Mucosa of descending colon (tissue), 3 donors: ENCODE measurements around the gene SPINK14. TPM values are rescaled to one million over a fixed set of nuclear protein-coding genes. Genes with fewer than 3 reads are reported as not detected.

Source experiments
- ATAC-seq: fragments of 200-7000 bp; cut with Tn5 transposase; one replicate; pipeline ENCODE4 v1.9.1; 2020; ENCODE audit warnings: mild to moderate bottlenecking, moderate library complexity
- DNase-seq, 3 donors: peaks; one replicate each; pipeline ENCODE4 v3.0.0-alpha.2; 2020
- H3K36me3 ChIP-seq: fragments of 200-600 bp; one replicate; pipeline ENCODE4 v1.8.0; 2021; ENCODE audit warnings: low read depth, mild to moderate bottlenecking
- H3K4me1 ChIP-seq: fragments of 200-600 bp; one replicate; pipeline ENCODE4 v1.8.0; 2021; ENCODE audit warnings: low read depth, mild to moderate bottlenecking
- H3K4me3 ChIP-seq: fragments of 200-600 bp; one replicate; pipeline ENCODE4 v1.8.0; 2021; ENCODE audit warnings: mild to moderate bottlenecking
- H3K9me3 ChIP-seq: fragments of 200-600 bp; one replicate; pipeline ENCODE4 v1.8.0; 2021; ENCODE audit warnings: mild to moderate bottlenecking
- intact Hi-C, 2 donors: fragments of 100-400 bp; cut with DNase I in 1 of 2; cut with micrococcal nuclease in 1 of 2; formaldehyde crosslinking; loops; one replicate each; pipeline versions ENCODE4 v1.11.0 to v1.11.1; 2022; cut with DNase I, micrococcal nuclease
- total RNA-seq, 3 donors: library from RNA; stranded (reverse); fragmentation: NEBNext Ultra II Directional in 2 of 3; extraction: Animal tissue kit (Norgen Biotek cat#: 25700) in 2 of 3; gene quantifications; one replicate each; pipeline versions ENCODE4 v1.2.1 to v1.2.4, GENCODE V29; 2021 to 2023
- TF ChIP-seq, protein P1 (sequence below): fragments of 200-600 bp; IDR thresholded peaks from one replicate; pipeline ENCODE4 v1.8.0; 2022; ENCODE audit warnings: antibody characterized with exemption, mild to moderate bottlenecking
- donor health status: DM: no; HTN: no; CAD: no; lungs with moderate emphysema.
- donor health status: DM: no; HTN: no; CAD: no.
- donor health status: DM: no; HTN: yes; CAD: no.

Gene SPINK14
- total RNA-seq, 3 donors from 2014 or later, result not detected

DNA sequence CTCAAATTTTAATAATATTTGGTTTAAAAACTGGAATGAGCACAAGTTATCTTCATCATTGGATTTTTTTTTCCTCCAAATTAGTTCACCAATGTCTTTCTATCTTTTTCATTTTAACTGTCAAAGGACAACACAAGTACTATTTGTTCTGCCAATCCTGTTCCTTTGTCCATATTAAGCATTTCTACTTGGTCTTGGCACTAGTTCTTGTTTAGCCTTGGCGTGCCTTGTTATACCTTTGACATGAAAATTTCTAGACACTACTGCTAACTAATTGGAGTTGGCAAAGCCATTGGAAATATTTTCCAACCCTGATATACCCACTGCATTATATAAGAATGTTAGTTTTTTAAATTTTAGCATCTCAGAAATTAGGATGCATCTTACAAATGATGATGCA lies 38.3 kb downstream of the SPINK14 start:
- Histone ChIP-seq H3K36me3 (no peaks in the 10 kb centered on the region), H3K9me3 (no peaks in the 10 kb centered on the region), H3K4me1 (no peaks in the 10 kb centered on the region), H3K4me3 (no peak overlapping the region)
- intact Hi-C loops, result no loop called here
- TF ChIP-seq, protein P1, sequence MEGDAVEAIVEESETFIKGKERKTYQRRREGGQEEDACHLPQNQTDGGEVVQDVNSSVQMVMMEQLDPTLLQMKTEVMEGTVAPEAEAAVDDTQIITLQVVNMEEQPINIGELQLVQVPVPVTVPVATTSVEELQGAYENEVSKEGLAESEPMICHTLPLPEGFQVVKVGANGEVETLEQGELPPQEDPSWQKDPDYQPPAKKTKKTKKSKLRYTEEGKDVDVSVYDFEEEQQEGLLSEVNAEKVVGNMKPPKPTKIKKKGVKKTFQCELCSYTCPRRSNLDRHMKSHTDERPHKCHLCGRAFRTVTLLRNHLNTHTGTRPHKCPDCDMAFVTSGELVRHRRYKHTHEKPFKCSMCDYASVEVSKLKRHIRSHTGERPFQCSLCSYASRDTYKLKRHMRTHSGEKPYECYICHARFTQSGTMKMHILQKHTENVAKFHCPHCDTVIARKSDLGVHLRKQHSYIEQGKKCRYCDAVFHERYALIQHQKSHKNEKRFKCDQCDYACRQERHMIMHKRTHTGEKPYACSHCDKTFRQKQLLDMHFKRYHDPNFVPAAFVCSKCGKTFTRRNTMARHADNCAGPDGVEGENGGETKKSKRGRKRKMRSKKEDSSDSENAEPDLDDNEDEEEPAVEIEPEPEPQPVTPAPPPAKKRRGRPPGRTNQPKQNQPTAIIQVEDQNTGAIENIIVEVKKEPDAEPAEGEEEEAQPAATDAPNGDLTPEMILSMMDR, result no peak
- ATAC-seq, result no peak
- DNase-seq, result no peak

DNA sequence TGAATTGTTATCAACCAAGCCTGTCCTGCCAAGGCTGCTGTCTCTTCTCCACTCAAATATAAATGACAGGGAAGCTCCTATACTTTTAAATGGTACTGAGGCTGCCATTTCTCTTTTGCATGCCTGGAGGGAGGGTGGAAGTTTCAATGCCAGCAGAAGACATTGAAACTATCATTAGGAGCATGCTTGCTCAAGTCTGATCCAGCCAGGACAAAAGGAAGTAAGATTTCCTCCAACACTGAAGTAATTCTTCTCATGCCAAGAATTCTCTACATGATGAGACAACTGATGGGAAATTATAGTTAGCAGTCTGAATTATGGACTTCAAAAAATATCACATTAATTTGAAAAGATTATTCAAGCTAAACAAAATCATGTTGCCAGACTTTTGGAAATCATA lies 39.9 kb downstream of the SPINK14 start:
- ATAC-seq (no peak), DNase-seq (no peak)
- no peaks in the 10 kb centered on the region for H3K36me3 ChIP-seq
- no peaks in the 10 kb centered on the region for H3K4me1 ChIP-seq
- TF ChIP-seq, protein P1, result no peak
- intact Hi-C loops, result no loop called here
- H3K9me3 ChIP-seq, result no peaks in the 10 kb centered on the region
- no peak overlapping the region for H3K4me3 ChIP-seq

DNA sequence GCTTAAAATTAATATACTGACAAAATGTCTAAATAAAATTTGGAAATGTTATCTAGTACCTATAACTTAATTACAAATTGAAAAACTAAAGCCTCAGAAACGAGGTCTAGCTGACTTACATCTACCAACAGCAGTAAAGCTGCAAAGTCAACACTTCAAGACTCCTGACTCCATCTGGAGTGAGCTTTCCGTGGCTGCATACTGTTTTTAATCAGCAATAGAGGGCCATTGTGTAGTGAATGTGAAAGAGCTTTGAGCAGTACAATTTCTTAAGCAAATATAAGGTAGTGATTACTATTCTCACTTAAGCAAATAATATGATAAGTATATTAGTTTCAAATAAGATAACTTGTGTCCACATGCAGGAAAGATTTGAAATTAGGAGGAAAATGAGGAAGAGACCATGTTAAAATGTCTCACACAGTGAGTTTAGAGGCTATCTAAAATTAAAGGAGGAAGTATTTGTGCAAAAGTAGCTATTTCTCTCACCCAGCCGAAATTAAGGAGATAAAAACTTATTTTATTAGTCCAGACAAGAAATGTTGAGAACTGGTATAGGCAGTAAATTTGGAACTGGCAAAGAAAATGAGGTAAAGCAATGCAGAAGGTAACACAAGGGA lies 40.9 kb downstream of the SPINK14 start:
- no peak for ATAC-seq
- no peaks in the 10 kb centered on the region for H3K36me3 ChIP-seq
- H3K4me1 ChIP-seq, result no peaks in the 10 kb centered on the region
- intact Hi-C loops, result no loop called here
- H3K9me3 ChIP-seq, result no peaks in the 10 kb centered on the region
- TF ChIP-seq, protein P1, result no peak
- DNase-seq, result no peak
- no peak overlapping the region for H3K4me3 ChIP-seq

DNA sequence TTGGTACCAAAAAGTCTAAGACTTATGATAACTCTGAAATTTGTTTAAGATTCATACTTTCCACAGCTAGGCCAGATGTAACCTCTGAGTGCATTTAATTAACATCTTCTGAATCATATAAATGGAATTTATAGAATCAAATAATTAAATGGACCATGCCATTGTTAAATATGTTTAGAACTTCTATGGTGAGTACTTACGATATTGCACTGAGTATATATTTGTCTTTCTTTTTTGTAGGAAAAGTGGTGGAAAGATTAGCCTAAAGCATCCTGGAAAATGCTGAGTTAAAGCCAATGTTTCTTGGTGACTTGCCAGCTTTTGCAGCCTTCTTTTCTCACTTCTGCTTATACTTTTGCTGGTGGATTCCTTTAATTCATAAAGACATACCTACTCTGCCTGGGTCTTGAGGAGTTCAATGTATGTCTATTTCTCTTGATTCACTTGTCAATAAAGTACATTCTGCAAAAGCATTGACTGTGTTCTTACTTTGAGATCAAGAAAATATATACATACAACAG lies 46.4 kb downstream of the SPINK14 start:
- TF ChIP-seq, protein P1, result no peak
- no peaks in the 10 kb centered on the region for H3K36me3 ChIP-seq
- intact Hi-C loops, result no loop called here
- no peaks in the 10 kb centered on the region for H3K4me1 ChIP-seq
- DNase-seq (no peak), ATAC-seq (no peak)
- H3K4me3 ChIP-seq, result no peak overlapping the region
- H3K9me3 ChIP-seq, result no peaks in the 10 kb centered on the region

DNA sequence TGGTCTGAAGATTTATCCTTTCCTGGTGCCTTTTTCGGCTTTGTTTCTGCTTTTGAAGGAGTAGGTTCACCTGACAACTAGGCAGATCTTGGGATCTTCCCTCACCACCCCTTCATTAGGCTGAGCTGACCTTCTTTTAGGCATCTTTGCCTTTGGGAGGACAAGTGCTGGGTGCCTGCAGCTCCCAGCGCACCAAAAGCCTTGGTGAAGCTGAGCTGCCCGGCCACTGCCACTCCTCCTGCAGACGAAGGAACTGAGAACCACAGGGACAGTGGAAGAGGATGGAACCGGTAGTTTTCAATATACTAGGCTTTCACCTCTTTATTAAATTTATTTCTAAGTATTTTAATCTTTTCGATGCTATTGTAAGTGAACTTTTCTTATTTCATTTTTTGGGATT lies 53.2 kb downstream of the SPINK14 start:
- TF ChIP-seq, protein P1, result no peak
- Histone ChIP-seq H3K4me1 (no peaks in the 10 kb centered on the region), H3K9me3 (no peaks in the 10 kb centered on the region), H3K36me3 (no peaks in the 10 kb centered on the region), H3K4me3 (no peak overlapping the region)
- ATAC-seq (no peak), DNase-seq (no peak)
- intact Hi-C loops, result no loop called here
